ENCODE results near the gene MARVELD1. TPM values are rescaled to one million over a fixed set of nuclear protein-coding genes. Genes with fewer than 3 reads are reported as not detected.

The MARVELD1 gene
- total RNA-seq, 2 experiments from 2014 or later = 0.13 TPM; not detected in 1

GRCh38 chr10:97703398-97704067 is 10.0 kb upstream of the MARVELD1 start:
- POLR2A ChIA-PET = interaction anchor here (1.1 kb wide), 1 partner anchor 16 kb away, joined by 3 read pairs; the partner anchor contains the start of gene AVPI1
- H3K4me1 ChIP-seq (ENCODE audit: insufficient read depth, low read length, poor library complexity, severe bottlenecking) = no peaks in the 10 kb centered on the region
- no peaks in the 10 kb centered on the region for H3K9me2 ChIP-seq (ENCODE audit: insufficient read depth, low read length)
- no peaks in the 10 kb centered on the region for H3K36me3 ChIP-seq (ENCODE audit: insufficient read depth, low read length)
- no peak for TF ChIP-seq CTCF (conservative IDR thresholded peaks at IDR 0.05; ENCODE audit: low read length)
- TF ChIP-seq EZH2phosphoT487 (IDR thresholded peaks at IDR 0.05; ENCODE audit: borderline replicate concordance, low read depth, low read length) = no peak
- no peaks in the 10 kb centered on the region for H4K20me1 ChIP-seq (ENCODE audit: insufficient read depth, low read length)
- BruUV-seq (replicated peaks) = no TSS peak
- DNase-seq (ENCODE audit: low spot score) = no peak
- H3K27ac ChIP-seq (ENCODE audit: low read depth, low read length, poor library complexity, severe bottlenecking) = no peak overlapping the region
- no peak overlapping the region for H2AFZ ChIP-seq (ENCODE audit: low read length)
- H3K79me2 ChIP-seq (ENCODE audit: insufficient read depth, low read depth, low read length) = no peaks in the 10 kb centered on the region
- no peaks in the 10 kb centered on the region for H3K9me3 ChIP-seq (ENCODE audit: low read length)
- CTCF ChIA-PET (ENCODE audit: unreplicated experiment) = no interaction called here
- intact Hi-C loops (cut with micrococcal nuclease; ENCODE audit: unreplicated experiment) = no loop called here
- no peak overlapping the region for H3K4me3 ChIP-seq (ENCODE audit: low read depth, low read length, poor library complexity, severe bottlenecking)
- H3K4me2 ChIP-seq (ENCODE audit: low read length) = no peak overlapping the region

- Histone ChIP-seq H3K9me3 (ENCODE audit: low read length) (no peaks in the 10 kb centered on the region), H3K4me1 (ENCODE audit: insufficient read depth, low read length, poor library complexity, severe bottlenecking) (no peaks in the 10 kb centered on the region), H2AFZ (ENCODE audit: low read length) (no peak overlapping the region), H3K27ac (ENCODE audit: low read depth, low read length, poor library complexity, severe bottlenecking) (no peak overlapping the region), H4K20me1 (ENCODE audit: insufficient read depth, low read length) (no peaks in the 10 kb centered on the region), H3K4me2 (ENCODE audit: low read length) (no peak overlapping the region), H3K4me3 (ENCODE audit: low read depth, low read length, poor library complexity, severe bottlenecking) (no peak overlapping the region), H3K36me3 (ENCODE audit: insufficient read depth, low read length) (no peaks in the 10 kb centered on the region), H3K9me2 (ENCODE audit: insufficient read depth, low read length) (no peaks in the 10 kb centered on the region), H3K79me2 (ENCODE audit: insufficient read depth, low read depth, low read length) (no peaks in the 10 kb centered on the region)
- POLR2A ChIA-PET = interaction anchor here (0.7 to 1.1 kb wide), 2 partner anchors 17 to 170 kb away, joined by 3 to 4 read pairs; partner anchors contain the start of gene AVPI1
- no TSS peak for BruUV-seq (replicated peaks)
- intact Hi-C loops (cut with micrococcal nuclease; ENCODE audit: unreplicated experiment) = no loop called here
- CTCF ChIA-PET (ENCODE audit: unreplicated experiment) = no interaction called here
- no peak for TF ChIP-seq CTCF (conservative IDR thresholded peaks at IDR 0.05; ENCODE audit: low read length)
- no peak for TF ChIP-seq EZH2phosphoT487 (IDR thresholded peaks at IDR 0.05; ENCODE audit: borderline replicate concordance, low read depth, low read length)
- no peak for DNase-seq (ENCODE audit: low spot score)
Measured at GRCh38 chr10:97704341-97704740, 9.2 kb upstream of the MARVELD1 start.

- no peak for DNase-seq (ENCODE audit: low spot score)
- H3K27ac ChIP-seq (ENCODE audit: low read depth, low read length, poor library complexity, severe bottlenecking) = no peak overlapping the region
- no TSS peak for BruUV-seq (replicated peaks)
- H3K79me2 ChIP-seq (ENCODE audit: insufficient read depth, low read depth, low read length) = no peaks in the 10 kb centered on the region
- TF ChIP-seq EZH2phosphoT487 (IDR thresholded peaks at IDR 0.05; ENCODE audit: borderline replicate concordance, low read depth, low read length) = no peak
- TF ChIP-seq CTCF (conservative IDR thresholded peaks at IDR 0.05; ENCODE audit: low read length) = no peak
- intact Hi-C loops (cut with micrococcal nuclease; ENCODE audit: unreplicated experiment) = no loop called here
- ChIA-PET CTCF (ENCODE audit: unreplicated experiment) (no interaction called here), POLR2A (interaction anchor here (0.7 kb wide), 2 partner anchors 171 to 433 kb away, joined by 4 read pairs; no protein-coding TSS in a partner anchor)
- no peak overlapping the region for H3K4me2 ChIP-seq (ENCODE audit: low read length)
- no peak overlapping the region for H2AFZ ChIP-seq (ENCODE audit: low read length)
- H3K9me3 ChIP-seq (ENCODE audit: low read length) = no peaks in the 10 kb centered on the region
- H3K36me3 ChIP-seq (ENCODE audit: insufficient read depth, low read length) = no peaks in the 10 kb centered on the region
- H3K4me1 ChIP-seq (ENCODE audit: insufficient read depth, low read length, poor library complexity, severe bottlenecking) = no peaks in the 10 kb centered on the region
- H4K20me1 ChIP-seq (ENCODE audit: insufficient read depth, low read length) = no peaks in the 10 kb centered on the region
- H3K9me2 ChIP-seq (ENCODE audit: insufficient read depth, low read length) = no peaks in the 10 kb centered on the region
- no peak overlapping the region for H3K4me3 ChIP-seq (ENCODE audit: low read depth, low read length, poor library complexity, severe bottlenecking)
Measured at GRCh38 chr10:97705006-97705670, 8.4 kb upstream of the MARVELD1 start.
